ENCODE results near the gene LRRIQ4. TPM values are rescaled to one million over a fixed set of nuclear protein-coding genes. Genes with fewer than 3 reads are reported as not detected.

Gene LRRIQ4
- total RNA-seq, 1 experiment from 2014 or later = 1.3 TPM

DNA sequence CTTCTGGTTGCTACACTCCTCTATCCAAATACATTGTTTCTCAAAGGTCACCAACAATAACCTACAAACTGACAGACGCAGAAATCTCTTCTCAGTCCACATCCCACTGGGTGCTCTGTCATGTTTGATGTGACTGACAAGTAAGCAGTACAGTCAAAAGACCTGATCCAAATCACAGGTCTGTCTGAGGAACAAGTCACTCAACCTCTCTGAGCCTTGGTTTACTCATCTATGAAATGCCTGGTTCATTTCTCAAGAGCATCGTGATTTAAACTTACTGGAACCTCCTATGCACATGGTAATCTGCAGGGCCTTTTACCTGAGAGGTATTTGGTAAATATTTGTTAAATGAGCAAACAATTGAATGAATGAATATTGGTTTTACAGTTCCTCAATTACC lies 51.6 kb downstream of the LRRIQ4 start:
- Histone ChIP-seq H3F3A (ENCODE audit: insufficient read depth, low read depth) (no peaks in the 10 kb centered on the region; the same call in none of the 2 replicates), H3K27ac (no peak overlapping the region), H2AFZ (no peak overlapping the region), H3K4me1 (replicated peaks; ENCODE audit: insufficient read depth) (peaks cover under 1% of the 10 kb centered on the region; the same call in 1 of the 2 replicates), H3K4me3 (no peak overlapping the region), H3K27me3 (ENCODE audit: insufficient read depth, low read depth) (no peaks in the 10 kb centered on the region), H3K4me2 (no peak overlapping the region), H3K79me2 (ENCODE audit: low read depth) (no peaks in the 10 kb centered on the region), H3K9me2 (ENCODE audit: insufficient read depth) (no peaks in the 10 kb centered on the region), H3K9me3 (ENCODE audit: insufficient read depth, low read depth) (no peaks in the 10 kb centered on the region), H3K36me3 (ENCODE audit: low read depth) (no peaks in the 10 kb centered on the region), H4K20me1 (ENCODE audit: insufficient read depth) (no peaks in the 10 kb centered on the region)
- intact Hi-C loops (cut with micrococcal nuclease; ENCODE audit: unreplicated experiment) = loop anchor here (5.0 kb wide), 1 partner anchor 548 kb away; no protein-coding TSS in a partner anchor
- ChIA-PET CTCF (interaction anchor here (0.7 kb wide), 1 partner anchor 948 kb away, joined by 3 read pairs; no protein-coding TSS in a partner anchor), POLR2A (ENCODE audit: unreplicated experiment) (no interaction called here)
- TF ChIP-seq, protein P1, sequence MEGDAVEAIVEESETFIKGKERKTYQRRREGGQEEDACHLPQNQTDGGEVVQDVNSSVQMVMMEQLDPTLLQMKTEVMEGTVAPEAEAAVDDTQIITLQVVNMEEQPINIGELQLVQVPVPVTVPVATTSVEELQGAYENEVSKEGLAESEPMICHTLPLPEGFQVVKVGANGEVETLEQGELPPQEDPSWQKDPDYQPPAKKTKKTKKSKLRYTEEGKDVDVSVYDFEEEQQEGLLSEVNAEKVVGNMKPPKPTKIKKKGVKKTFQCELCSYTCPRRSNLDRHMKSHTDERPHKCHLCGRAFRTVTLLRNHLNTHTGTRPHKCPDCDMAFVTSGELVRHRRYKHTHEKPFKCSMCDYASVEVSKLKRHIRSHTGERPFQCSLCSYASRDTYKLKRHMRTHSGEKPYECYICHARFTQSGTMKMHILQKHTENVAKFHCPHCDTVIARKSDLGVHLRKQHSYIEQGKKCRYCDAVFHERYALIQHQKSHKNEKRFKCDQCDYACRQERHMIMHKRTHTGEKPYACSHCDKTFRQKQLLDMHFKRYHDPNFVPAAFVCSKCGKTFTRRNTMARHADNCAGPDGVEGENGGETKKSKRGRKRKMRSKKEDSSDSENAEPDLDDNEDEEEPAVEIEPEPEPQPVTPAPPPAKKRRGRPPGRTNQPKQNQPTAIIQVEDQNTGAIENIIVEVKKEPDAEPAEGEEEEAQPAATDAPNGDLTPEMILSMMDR (conservative IDR thresholded peaks at IDR 0.05) = no peak
- no peak for TF ChIP-seq EZH2 (IDR thresholded peaks at IDR 0.05; ENCODE audit: low read depth)
- DNase-seq = no peak
- no TSS peak for BruUV-seq (replicated peaks)

DNA sequence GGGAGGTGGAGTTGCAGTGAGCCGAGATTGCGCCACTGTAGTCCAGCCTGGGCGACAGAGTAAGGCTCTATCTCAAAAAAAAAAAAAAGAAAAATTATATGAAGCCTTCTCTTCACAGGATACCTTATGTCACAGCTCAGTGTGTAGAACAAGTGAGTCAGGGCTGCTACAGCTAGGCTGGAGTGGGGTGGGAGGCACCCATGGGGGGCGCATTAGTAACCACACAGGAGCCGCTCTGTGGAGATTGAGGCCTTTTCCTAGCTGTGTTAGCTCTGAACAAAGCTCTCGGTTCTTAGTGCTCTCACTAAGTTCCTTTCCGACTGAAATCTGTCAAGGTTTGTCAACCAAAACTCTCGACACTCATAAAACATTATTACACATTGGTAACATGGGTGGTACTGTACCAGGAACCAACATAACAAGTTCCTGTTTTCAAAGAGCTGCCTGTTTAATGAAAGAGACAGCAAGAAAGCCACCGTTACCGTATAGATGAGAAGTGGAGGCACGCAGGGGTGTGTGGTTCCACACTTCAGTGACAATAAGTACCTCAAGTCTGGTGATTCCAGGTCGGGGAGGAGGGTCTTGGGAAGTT lies 52.6 kb downstream of the LRRIQ4 start:
- Histone ChIP-seq H3K9me2 (ENCODE audit: insufficient read depth) (no peaks in the 10 kb centered on the region), H3K27me3 (ENCODE audit: insufficient read depth, low read depth) (no peaks in the 10 kb centered on the region), H3K27ac (no peak overlapping the region), H3K36me3 (ENCODE audit: low read depth) (no peaks in the 10 kb centered on the region), H3K4me1 (replicated peaks; ENCODE audit: insufficient read depth) (peaks cover 10% of the 10 kb centered on the region), H3K4me3 (no peak overlapping the region), H3K79me2 (ENCODE audit: low read depth) (no peaks in the 10 kb centered on the region), H2AFZ (no peak overlapping the region), H3K4me2 (no peak overlapping the region), H4K20me1 (ENCODE audit: insufficient read depth) (no peaks in the 10 kb centered on the region), H3K9me3 (ENCODE audit: insufficient read depth, low read depth) (no peaks in the 10 kb centered on the region), H3F3A (ENCODE audit: insufficient read depth, low read depth) (no peaks in the 10 kb centered on the region; the same call in none of the 2 replicates)
- no peak for TF ChIP-seq EZH2 (IDR thresholded peaks at IDR 0.05; ENCODE audit: low read depth)
- TF ChIP-seq, protein P1 (conservative IDR thresholded peaks at IDR 0.05) = no peak
- CTCF ChIA-PET = interaction anchor here (0.6 kb wide), 2 partner anchors 259 to 315 kb away, joined by 3 to 4 read pairs; no protein-coding TSS in a partner anchor
- POLR2A ChIA-PET (ENCODE audit: unreplicated experiment) = interaction anchor here (0.7 kb wide), 1 partner anchor 309 kb away, joined by 13 read pairs; no protein-coding TSS in a partner anchor
- no TSS peak for BruUV-seq (replicated peaks)
- intact Hi-C loops (cut with micrococcal nuclease; ENCODE audit: unreplicated experiment) = no loop called here
- no peak for DNase-seq

DNA sequence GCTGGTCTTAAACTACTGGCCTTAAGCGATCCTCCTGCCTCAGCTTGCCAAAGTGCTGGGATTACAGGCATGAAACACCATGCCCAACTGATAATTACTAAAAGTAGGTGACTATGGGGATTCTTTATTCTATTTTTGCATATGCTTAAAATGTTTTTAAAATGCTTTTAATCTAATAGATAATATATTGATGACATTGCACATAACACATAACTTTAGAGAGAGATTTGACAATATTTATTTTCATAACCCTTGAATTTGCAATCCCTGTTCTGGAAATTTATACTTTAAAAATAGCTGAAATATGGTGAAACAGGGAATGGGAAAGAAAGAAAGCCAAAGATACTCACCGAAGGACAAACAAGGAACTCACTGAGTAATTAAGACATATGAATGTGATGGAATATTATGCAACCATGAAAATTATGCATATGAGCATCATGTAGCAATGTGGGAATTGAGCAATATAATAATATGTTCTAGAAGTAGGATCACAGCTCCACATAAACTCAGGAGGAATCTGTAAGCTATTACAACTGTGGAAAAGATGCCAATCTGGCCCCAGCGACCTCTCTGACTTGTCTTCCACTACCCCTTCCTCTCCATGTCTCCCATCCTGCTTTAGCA lies 55.0 kb downstream of the LRRIQ4 start:
- H2AFZ ChIP-seq = no peak overlapping the region
- no peaks in the 10 kb centered on the region for H3K9me3 ChIP-seq (ENCODE audit: insufficient read depth, low read depth)
- TF ChIP-seq, protein P1 (conservative IDR thresholded peaks at IDR 0.05) = no peak
- TF ChIP-seq EZH2 (IDR thresholded peaks at IDR 0.05; ENCODE audit: low read depth) = no peak
- no peaks in the 10 kb centered on the region; the same call in none of the 2 replicates for H3F3A ChIP-seq (ENCODE audit: insufficient read depth, low read depth)
- no TSS peak for BruUV-seq (replicated peaks)
- no peaks in the 10 kb centered on the region for H3K27me3 ChIP-seq (ENCODE audit: insufficient read depth, low read depth)
- DNase-seq = no peak
- no peak overlapping the region for H3K4me3 ChIP-seq
- H3K79me2 ChIP-seq (ENCODE audit: low read depth) = no peaks in the 10 kb centered on the region
- ChIA-PET POLR2A (ENCODE audit: unreplicated experiment) (interaction anchor here (0.7 kb wide), 1 partner anchor 18 kb away, joined by 5 read pairs; no protein-coding TSS in a partner anchor), CTCF (no interaction called here)
- peaks cover 19% of the 10 kb centered on the region for H3K4me1 ChIP-seq (replicated peaks; ENCODE audit: insufficient read depth)
- intact Hi-C loops (cut with micrococcal nuclease; ENCODE audit: unreplicated experiment) = no loop called here
- H4K20me1 ChIP-seq (ENCODE audit: insufficient read depth) = no peaks in the 10 kb centered on the region
- no peak overlapping the region for H3K27ac ChIP-seq
- H3K36me3 ChIP-seq (ENCODE audit: low read depth) = no peaks in the 10 kb centered on the region
- no peaks in the 10 kb centered on the region for H3K9me2 ChIP-seq (ENCODE audit: insufficient read depth)
- no peak overlapping the region for H3K4me2 ChIP-seq

Data from PC-9 (cell line).